Suprapubic skin (tissue), 3 donors: ENCODE results near the gene GIT2.

Experiments used
- POLR2A ChIP-seq, 2 donors: fragments of 450-650 bp; IDR thresholded peaks; one replicate each; pipeline ENCODE4 v1.6.1; 2017; ENCODE audit warnings: antibody characterized with exemption in 2 of 2, mild to moderate bottlenecking in 2 of 2, moderate library complexity in 2 of 2
- TF ChIP-seq, protein P1 (sequence below), 2 donors: fragments of 200-600 bp in 1 of 2; fragments of 450-650 bp in 1 of 2; sonication (generic) in 1 of 2; IDR thresholded peaks; one replicate each; pipeline ENCODE4 v1.5.1; 2016 to 2019; ENCODE audit warnings: antibody characterized with exemption in 2 of 2, mild to moderate bottlenecking in 1 of 2, moderate library complexity in 1 of 2

DNA sequence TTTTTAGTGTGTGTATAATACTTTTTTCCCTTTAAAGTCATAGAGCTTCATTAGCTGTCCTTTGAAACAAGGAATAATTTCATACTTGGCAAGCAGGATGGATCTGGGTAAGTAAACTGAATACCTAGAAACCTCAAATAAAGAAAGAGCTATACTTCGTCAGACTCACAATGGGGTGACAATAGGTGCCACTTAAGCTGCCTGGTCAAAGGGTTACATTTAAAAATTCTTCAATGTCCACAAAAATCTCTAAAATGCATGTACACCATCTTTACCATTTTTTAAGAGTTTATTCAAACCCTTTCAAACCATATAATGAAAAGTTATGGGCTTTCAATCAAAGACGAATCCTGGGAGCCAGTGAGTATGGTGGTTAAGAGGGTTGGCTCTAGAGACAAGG is 3.1 kb downstream of the GIT2 start:
- no peak for TF ChIP-seq POLR2A (IDR thresholded peaks at IDR 0.05)
- TF ChIP-seq, protein P1, sequence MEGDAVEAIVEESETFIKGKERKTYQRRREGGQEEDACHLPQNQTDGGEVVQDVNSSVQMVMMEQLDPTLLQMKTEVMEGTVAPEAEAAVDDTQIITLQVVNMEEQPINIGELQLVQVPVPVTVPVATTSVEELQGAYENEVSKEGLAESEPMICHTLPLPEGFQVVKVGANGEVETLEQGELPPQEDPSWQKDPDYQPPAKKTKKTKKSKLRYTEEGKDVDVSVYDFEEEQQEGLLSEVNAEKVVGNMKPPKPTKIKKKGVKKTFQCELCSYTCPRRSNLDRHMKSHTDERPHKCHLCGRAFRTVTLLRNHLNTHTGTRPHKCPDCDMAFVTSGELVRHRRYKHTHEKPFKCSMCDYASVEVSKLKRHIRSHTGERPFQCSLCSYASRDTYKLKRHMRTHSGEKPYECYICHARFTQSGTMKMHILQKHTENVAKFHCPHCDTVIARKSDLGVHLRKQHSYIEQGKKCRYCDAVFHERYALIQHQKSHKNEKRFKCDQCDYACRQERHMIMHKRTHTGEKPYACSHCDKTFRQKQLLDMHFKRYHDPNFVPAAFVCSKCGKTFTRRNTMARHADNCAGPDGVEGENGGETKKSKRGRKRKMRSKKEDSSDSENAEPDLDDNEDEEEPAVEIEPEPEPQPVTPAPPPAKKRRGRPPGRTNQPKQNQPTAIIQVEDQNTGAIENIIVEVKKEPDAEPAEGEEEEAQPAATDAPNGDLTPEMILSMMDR (IDR thresholded peaks at IDR 0.05) = no peak
